Uterus (tissue), 2 donors: ENCODE measurements around the gene FMNL2.

Experiments used
- CTCF ChIP-seq, 4 experiments: fragments of 200-600 bp in 2 of 4; fragments of 450-650 bp in 2 of 4; sonication (generic) in 2 of 4; IDR thresholded peaks; one replicate each; pipeline ENCODE4 v1.5.1; 2016 to 2019; ENCODE audit warnings: antibody characterized with exemption in 4 of 4, mild to moderate bottlenecking in 2 of 4, moderate library complexity in 1 of 4
- POLR2A ChIP-seq, 2 donors: fragments of 450-650 bp; IDR thresholded peaks; one replicate each; pipeline ENCODE4 v1.6.1; 2016; ENCODE audit warnings: antibody characterized with exemption in 2 of 2, mild to moderate bottlenecking in 1 of 2, moderate library complexity in 1 of 2

- TF ChIP-seq CTCF (IDR thresholded peaks at IDR 0.05) (no peak), POLR2A (IDR thresholded peaks at IDR 0.05) (no peak)
Measured at GRCh38 chr2:152440460-152440859, 105.5 kb downstream of the FMNL2 start.
